Skeletal muscle tissue (tissue), 4 donors: ENCODE data around the gene ATP6V1F. TPM values are rescaled to one million over a fixed set of nuclear protein-coding genes. Genes with fewer than 3 reads are reported as not detected.

Source experiments
- H3K27ac ChIP-seq: one replicate; pipeline ENCODE4 v1.7.0; 2013; ENCODE audit warnings: mild to moderate bottlenecking, low read depth, low read length, inconsistent platforms
- H3K27me3 ChIP-seq, 3 donors: one replicate each; pipeline ENCODE4 v1.7.0; 2013; ENCODE audit warnings: low read length in 3 of 3; ENCODE audit not compliant: control insufficient read depth in 3 of 3, insufficient read depth in 3 of 3
- H3K36me3 ChIP-seq, 3 donors: one replicate each; pipeline ENCODE4 v1.7.0; 2013; ENCODE audit warnings: low read length in 3 of 3; ENCODE audit not compliant: control insufficient read depth in 3 of 3, insufficient read depth in 3 of 3
- H3K4me1 ChIP-seq, 3 donors: one replicate each; pipeline ENCODE4 v1.7.0; 2013; ENCODE audit warnings: low read length in 3 of 3, mild to moderate bottlenecking in 3 of 3; ENCODE audit not compliant: control insufficient read depth in 3 of 3, insufficient read depth in 3 of 3
- H3K4me3 ChIP-seq, 3 donors: one replicate each; pipeline ENCODE4 v1.7.0; 2013; ENCODE audit warnings: low read length in 3 of 3
- H3K9ac ChIP-seq, 3 donors: one replicate each; pipeline ENCODE4 v1.7.0; 2013; ENCODE audit warnings: low read length in 3 of 3, mild to moderate bottlenecking in 3 of 3, moderate library complexity in 2 of 3, low read depth in 1 of 3
- H3K9me3 ChIP-seq, 3 donors: one replicate each; pipeline ENCODE4 v1.7.0; 2013; ENCODE audit warnings: low read length in 3 of 3; ENCODE audit not compliant: control insufficient read depth in 3 of 3
- total RNA-seq: library from RNA; depleted of rRNA; stranded (reverse); fragments of >200 nt; gene quantifications from one replicate; pipeline ENCODE4 v1.2.3, GENCODE V29; 2014
- donor health status: Osteomylitis.

Gene ATP6V1F
- total RNA-seq, 1 donor from 2014 or later: 66.3 TPM

DNA sequence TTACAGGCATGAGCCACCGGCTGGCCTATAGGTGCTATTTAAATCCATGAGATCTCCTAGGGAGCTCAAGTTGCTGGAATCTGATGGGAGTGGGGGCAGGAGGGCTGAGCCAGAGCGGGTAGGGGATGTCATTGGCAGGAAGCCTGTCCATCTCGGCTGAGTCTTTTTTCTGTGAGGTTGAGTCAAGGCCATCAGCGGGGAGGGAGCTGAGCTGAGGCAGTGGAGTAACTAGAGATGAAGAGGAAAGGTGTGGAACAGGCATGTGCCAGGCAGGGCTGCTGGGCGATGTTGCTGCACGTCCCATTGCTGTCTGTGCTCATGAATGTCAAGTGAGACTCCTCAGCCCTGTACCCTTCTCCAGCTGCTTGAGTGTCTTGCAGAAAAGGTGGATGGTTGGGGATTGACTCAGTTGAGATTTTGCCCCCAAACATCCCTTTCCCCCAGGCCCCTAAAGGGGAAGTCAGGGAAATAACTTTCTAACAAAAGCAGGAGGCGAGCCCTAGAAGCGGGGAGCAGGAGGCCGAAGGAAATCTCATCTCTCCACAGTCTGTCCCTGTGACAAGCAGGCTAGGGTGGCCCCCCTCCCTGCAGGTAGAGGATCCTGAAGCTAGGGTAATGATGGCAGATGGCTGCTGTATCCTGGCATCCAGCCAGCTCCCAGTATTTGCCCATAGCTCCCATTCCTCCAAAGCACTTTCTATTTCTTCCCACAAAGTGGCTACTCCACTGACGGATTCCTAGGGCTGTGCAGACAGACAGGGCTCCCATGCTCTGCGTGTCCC lies 5.4 kb downstream of the ATP6V1F start:
- Histone ChIP-seq H3K27ac (no peak overlapping the region), H3K9ac (peak overlapping the region in 1 of 3 donors; percentile 77), H3K4me1 (peaks cover 24 to 41% (median 39%) of the 10 kb centered on the region in 3 donors), H3K9me3 (no peaks in the 10 kb centered on the region), H3K4me3 (no peak overlapping the region), H3K27me3 (no peaks in the 10 kb centered on the region), H3K36me3 (peaks cover 12 to 17% (median 15%) of the 10 kb centered on the region in 3 donors)

DNA sequence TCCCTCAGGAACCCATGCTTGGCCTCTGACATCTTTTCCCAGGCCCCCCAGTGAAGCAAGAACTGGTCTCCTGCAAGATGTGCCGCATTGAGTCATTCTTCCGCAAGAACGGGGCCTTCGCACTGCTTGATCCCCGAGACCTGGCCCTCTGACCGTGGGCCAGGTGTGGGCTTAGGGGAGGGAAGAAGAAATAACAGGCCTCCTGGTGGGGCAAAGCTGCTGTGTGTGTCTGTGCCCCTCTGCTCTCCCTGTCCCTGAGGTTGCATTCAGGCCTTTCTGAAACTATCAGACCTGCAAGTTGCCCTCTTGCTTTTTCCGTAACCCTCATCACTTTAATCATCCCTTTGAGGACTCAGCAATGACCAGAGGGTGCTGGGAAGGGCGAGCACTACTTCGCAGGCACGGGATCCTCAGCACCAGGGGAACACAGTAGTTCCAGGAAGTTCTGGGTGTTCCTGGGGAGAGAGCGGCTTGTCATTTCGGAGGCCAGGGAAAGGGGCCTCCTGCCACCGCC lies 6.0 kb downstream of the ATP6V1F start:
- peaks cover 19 to 35% (median 32%) of the 10 kb centered on the region in 3 donors for H3K4me1 ChIP-seq
- peak overlapping the region; percentile 68 to 77 (median 70) for H3K9ac ChIP-seq
- no peaks in the 10 kb centered on the region for H3K27me3 ChIP-seq
- H3K4me3 ChIP-seq: peak overlapping the region; percentile 51 to 70 (median 65)
- no peaks in the 10 kb centered on the region for H3K9me3 ChIP-seq
- H3K36me3 ChIP-seq: peaks cover 12 to 17% (median 15%) of the 10 kb centered on the region in 3 donors
- no peak overlapping the region for H3K27ac ChIP-seq

DNA sequence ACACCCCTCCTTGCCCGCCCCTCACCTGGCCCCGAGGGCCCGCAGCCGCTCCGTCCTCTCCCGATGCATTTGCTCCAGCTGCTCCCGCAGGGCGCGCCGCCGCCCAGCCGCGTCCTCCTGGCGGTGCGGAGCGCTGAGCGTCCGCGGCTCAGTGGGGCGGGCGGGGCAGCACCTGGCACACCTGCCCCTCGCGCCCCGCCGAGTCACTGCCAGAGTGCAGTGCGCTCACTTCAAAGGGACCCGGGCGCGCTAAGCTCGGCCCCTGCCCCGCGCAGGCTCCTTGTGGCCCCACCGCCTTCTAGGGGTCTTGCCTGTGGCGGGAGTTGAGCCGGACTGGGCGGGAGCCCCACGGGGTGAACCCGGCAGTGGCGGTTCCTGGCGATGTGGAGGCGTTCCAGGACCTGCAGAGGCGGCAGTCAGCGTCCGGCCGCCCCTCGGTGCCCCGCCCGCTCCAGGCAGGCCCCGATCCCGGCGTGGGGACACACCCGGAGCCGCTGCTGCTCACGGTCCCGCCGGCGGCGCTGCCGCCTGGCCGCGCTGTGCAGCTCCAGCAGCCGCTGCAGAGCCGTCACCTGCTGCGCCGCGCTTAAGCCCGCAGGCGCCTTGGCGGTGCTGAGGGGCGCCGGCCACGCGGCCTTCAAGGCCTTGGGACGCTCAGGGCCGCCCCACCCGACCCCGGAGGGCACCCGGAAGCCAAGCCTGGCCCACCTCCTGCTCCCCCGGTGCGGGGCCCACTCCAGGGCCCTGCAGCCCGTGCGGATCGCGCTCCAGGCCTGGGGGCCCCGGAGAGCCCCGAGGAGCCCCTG lies 6.7 kb downstream of the ATP6V1F start:
- Histone ChIP-seq H3K27me3 (no peaks in the 10 kb centered on the region), H3K4me3 (peak overlapping the region; percentile 51 to 70 (median 65)), H3K27ac (no peak overlapping the region), H3K9me3 (no peaks in the 10 kb centered on the region), H3K4me1 (peaks cover 13 to 37% (median 32%) of the 10 kb centered on the region in 3 donors), H3K9ac (peak overlapping the region; percentile 68 to 77 (median 70)), H3K36me3 (peaks cover 12 to 17% (median 15%) of the 10 kb centered on the region in 3 donors)

DNA sequence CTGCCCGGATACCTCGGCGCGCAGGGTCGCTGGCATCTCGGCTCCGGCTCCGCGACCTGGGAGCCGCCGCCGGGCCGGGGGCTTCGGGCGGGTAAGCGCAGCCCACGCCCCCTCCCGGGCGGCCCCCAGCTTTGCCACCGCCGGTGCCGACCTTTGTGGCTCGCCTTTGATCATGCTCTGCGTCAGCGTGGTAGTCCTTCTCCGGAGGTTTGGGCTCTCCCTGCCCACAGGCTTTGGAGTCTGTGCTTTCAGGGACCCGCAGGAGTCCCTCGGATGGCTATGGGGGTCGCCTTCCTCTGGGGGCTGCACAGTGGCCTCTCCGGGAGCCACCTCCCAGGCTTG lies 7.3 kb downstream of the ATP6V1F start:
- peaks cover 9 to 15% (median 14%) of the 10 kb centered on the region in 3 donors for H3K36me3 ChIP-seq
- no peak overlapping the region for H3K27ac ChIP-seq
- peaks cover 13 to 42% (median 36%) of the 10 kb centered on the region in 3 donors for H3K4me1 ChIP-seq
- peak overlapping the region; percentile 20 to 77 (median 70) for H3K9ac ChIP-seq
- no peaks in the 10 kb centered on the region for H3K9me3 ChIP-seq
- H3K27me3 ChIP-seq: no peaks in the 10 kb centered on the region
- H3K4me3 ChIP-seq: peak overlapping the region; percentile 51 to 70 (median 65)

- Histone ChIP-seq H3K27ac (no peak overlapping the region), H3K4me3 (no peak overlapping the region), H3K9me3 (no peaks in the 10 kb centered on the region), H3K36me3 (peaks cover 2 to 4% (median 3%) of the 10 kb centered on the region in 3 donors), H3K9ac (peak overlapping the region in 1 of 3 donors; percentile 25), H3K27me3 (no peaks in the 10 kb centered on the region), H3K4me1 (peaks cover 13 to 42% (median 36%) of the 10 kb centered on the region in 3 donors)
Measured at GRCh38 chr7:128871050-128871449, 8.4 kb downstream of the ATP6V1F start.

DNA sequence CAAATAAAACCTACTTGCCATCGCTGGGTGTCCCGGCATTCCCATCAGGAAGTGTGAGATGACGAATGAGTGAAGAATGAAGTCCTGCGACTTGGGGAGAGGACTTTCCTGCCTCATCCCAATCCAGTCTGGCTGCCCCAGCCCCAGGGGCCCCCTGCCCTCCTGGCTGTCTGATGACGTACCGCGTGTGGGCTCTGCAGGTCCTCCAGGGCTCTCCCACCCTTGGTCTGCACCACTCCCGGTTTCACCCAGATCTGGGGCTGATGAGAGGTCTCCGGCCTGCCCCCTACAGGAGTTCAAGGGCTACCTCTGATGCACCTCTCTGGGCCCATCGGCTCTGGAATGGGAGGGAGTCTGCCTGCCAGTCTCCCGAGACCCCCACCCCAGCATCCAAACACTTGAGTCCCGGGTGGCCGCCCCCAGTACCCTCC lies 9.8 kb downstream of the ATP6V1F start:
- no peak overlapping the region for H3K9ac ChIP-seq
- peaks cover 13 to 42% (median 34%) of the 10 kb centered on the region in 3 donors for H3K4me1 ChIP-seq
- H3K27ac ChIP-seq: no peak overlapping the region
- H3K9me3 ChIP-seq: no peaks in the 10 kb centered on the region
- no peak overlapping the region for H3K4me3 ChIP-seq
- no peaks in the 10 kb centered on the region for H3K36me3 ChIP-seq
- no peaks in the 10 kb centered on the region for H3K27me3 ChIP-seq

GRCh38 chr7:128873234-128873633 lies 10.6 kb downstream of the ATP6V1F start:
- no peaks in the 10 kb centered on the region for H3K36me3 ChIP-seq
- no peaks in the 10 kb centered on the region for H3K9me3 ChIP-seq
- H3K9ac ChIP-seq: no peak overlapping the region
- H3K27me3 ChIP-seq: no peaks in the 10 kb centered on the region
- no peak overlapping the region for H3K4me3 ChIP-seq
- peaks cover 9 to 37% (median 29%) of the 10 kb centered on the region in 3 donors for H3K4me1 ChIP-seq
- H3K27ac ChIP-seq: no peak overlapping the region

DNA sequence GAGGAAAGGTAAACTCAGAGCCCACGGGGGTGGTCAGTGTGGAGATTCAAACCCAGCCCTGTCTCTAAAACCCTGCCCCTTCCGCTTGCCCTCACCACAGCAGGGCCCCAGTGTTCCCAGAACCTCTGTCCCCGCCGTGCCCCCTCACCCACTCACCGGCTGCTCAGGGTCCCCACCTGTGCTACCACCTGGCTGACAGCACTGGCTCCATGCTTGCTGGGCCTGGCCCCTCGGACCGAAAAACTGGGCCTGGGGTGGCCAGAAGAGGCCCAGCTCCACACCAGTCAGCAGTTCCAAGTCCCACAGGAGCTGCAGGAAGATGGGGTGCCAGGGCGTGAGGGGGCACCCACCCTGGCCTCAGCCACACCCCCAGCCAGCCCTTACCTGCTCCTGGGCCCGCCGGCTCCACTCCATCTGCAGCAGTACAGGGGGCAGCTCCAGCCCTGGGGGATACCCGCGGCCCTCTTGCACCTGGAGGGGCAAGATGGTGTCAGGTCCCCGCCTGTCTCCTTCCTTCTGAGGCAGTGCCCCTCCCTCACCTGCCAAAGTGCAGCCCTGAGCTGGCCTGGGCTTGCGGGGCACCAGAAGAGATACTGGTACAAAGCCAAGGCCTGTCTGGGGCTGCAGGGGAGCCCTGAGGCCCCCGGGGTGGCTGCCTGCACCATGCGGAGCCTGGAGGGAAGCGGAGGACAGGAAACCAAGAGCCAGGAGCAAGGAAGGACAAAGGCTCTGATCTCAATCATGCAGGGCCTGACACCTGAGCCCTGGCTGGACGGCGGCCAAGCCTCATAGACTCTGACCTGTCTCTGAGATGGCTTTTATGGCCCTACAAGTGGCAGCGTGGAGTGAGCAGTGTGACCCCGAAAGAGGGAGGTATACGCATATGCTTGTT lies 11.7 kb downstream of the ATP6V1F start:
- no peak overlapping the region for H3K4me3 ChIP-seq
- H3K27me3 ChIP-seq: no peaks in the 10 kb centered on the region
- peak overlapping the region in 1 of 3 donors; percentile 50 for H3K9ac ChIP-seq
- no peaks in the 10 kb centered on the region for H3K9me3 ChIP-seq
- H3K27ac ChIP-seq: no peak overlapping the region
- peaks cover 3 to 26% (median 18%) of the 10 kb centered on the region in 3 donors for H3K4me1 ChIP-seq
- H3K36me3 ChIP-seq: no peaks in the 10 kb centered on the region

- Histone ChIP-seq H3K27ac (no peak overlapping the region), H3K27me3 (no peaks in the 10 kb centered on the region)
Measured at GRCh38 chr7:128875523-128875948, 12.9 kb downstream of the ATP6V1F start.

More at GRCh38 chr7:128875523-128875948, 12.9 kb downstream of the ATP6V1F start:
- Histone ChIP-seq H3K36me3 (no peaks in the 10 kb centered on the region), H3K9ac (no peak overlapping the region), H3K4me3 (no peak overlapping the region), H3K9me3 (no peaks in the 10 kb centered on the region), H3K4me1 (peaks cover 5 to 28% (median 17%) of the 10 kb centered on the region in 3 donors)
